Right lobe of liver (tissue), 6 donors: ENCODE results near the gene ANKLE2. TPM values are rescaled to one million over a fixed set of nuclear protein-coding genes. Genes with fewer than 3 reads are reported as not detected.
"Not testable (repeated sequence)": the region's sequence is repeated elsewhere in the genome, so short reads cannot be mapped to it uniquely, and the experiment has no call there.

Experiments used
- ATAC-seq, 4 donors: fragments of 200-7000 bp; cut with Tn5 transposase; one replicate each; pipeline ENCODE4 v1.9.1; 2020; ENCODE audit warnings: mild to moderate bottlenecking in 4 of 4, moderate library complexity in 4 of 4
- DNase-seq, 3 donors: peaks; one replicate each; pipeline ENCODE4 v3.0.0-alpha.2; 2020
- H3K27ac ChIP-seq, 3 donors: fragments of 200-600 bp; one replicate each; pipeline ENCODE4 v1.8.0; 2022
- H3K27me3 ChIP-seq, 2 donors: fragments of 200-600 bp; one replicate each; pipeline ENCODE4 v1.8.0; 2022
- H3K36me3 ChIP-seq, 4 donors: fragments of 200-600 bp; sonication (generic) in 1 of 4; one replicate each; pipeline versions ENCODE4 v1.5.1 to v1.8.0; 2017 to 2022; ENCODE audit warnings: control low read depth in 1 of 4
- H3K4me1 ChIP-seq, 4 donors: fragments of 200-600 bp; sonication (generic) in 1 of 4; one replicate each; pipeline versions ENCODE4 v1.5.1 to v1.8.0; 2017 to 2022; ENCODE audit warnings: control low read depth in 1 of 4
- H3K4me3 ChIP-seq, 3 donors: fragments of 200-600 bp; one replicate each; pipeline ENCODE4 v1.8.0; 2022
- H3K9me3 ChIP-seq, 4 donors: fragments of 200-600 bp; sonication (generic) in 1 of 4; one replicate each; pipeline versions ENCODE4 v1.5.1 to v1.8.0; 2017 to 2022; ENCODE audit warnings: control low read depth in 1 of 4
- CTCF ChIP-seq, 4 donors: fragments of 200-600 bp in 3 of 4; fragments of 450-650 bp in 1 of 4; IDR thresholded peaks; one replicate each; pipeline versions ENCODE4 v1.5.1 to v1.8.0; 2016 to 2022; ENCODE audit warnings: antibody characterized with exemption in 4 of 4, mild to moderate bottlenecking in 2 of 4
- POLR2A ChIP-seq: fragments of 450-650 bp; IDR thresholded peaks from one replicate; pipeline ENCODE4 v1.6.1; 2017; ENCODE audit warnings: antibody characterized with exemption, mild to moderate bottlenecking
- WGBS: methylation state at CpG from one replicate; pipeline ENCODE4 v1.1.6; 2018; ENCODE audit warnings: low coverage, low lambda C conversion rate; ENCODE audit not compliant: insufficient coverage; ENCODE audit errors: missing lambda C conversion rate; 5-methylcytosine and 5-hydroxymethylcytosine counted together
- intact Hi-C, 2 donors: fragments of 100-400 bp; cut with DNase I; formaldehyde crosslinking; loops; one replicate each; pipeline versions ENCODE4 v1.11.2 to v1.14.1; 2022
- total RNA-seq, 6 experiments: library from RNA; depleted of rRNA in 2 of 6; stranded (reverse); fragments of >200 nt in 2 of 6; fragmentation: NEBNext Ultra II Directional in 3 of 6; extraction: Animal tissue kit (Norgen Biotek cat#: 25700) in 3 of 6; gene quantifications; one replicate each; pipeline versions ENCODE4 v1.1.0 to v1.2.4, GENCODE V29; 2016 to 2023
- donor health status: DM: no; HTN: yes; CAD: no.
- donor health status: DM: no; HTN: no; CAD: no.
- donor health status: DM: no; HTN: no; CAD: no.
- donor health status: DM: no; HTN: yes; CAD: no.
- donor health status: DM: no; HTN: yes; CAD: no.

The ANKLE2 gene
- total RNA-seq, 6 experiments from 2014 or later: 13.9 to 25.1 (median 15.7) TPM

GRCh38 chr12:132698341-132698740 lies 63.3 kb downstream of the ANKLE2 start:
- DNase-seq: no peak
- H3K4me3 ChIP-seq: no peak overlapping the region
- intact Hi-C loops: no loop called here
- ATAC-seq: peak in 1 of 4 donors; percentile 4
- no peaks in the 10 kb centered on the region for H3K9me3 ChIP-seq
- peak overlapping the region in 1 of 3 donors; percentile 56 for H3K27ac ChIP-seq
- peaks cover 0 to 55% (median 26%) of the 10 kb centered on the region in 4 donors for H3K36me3 ChIP-seq
- H3K4me1 ChIP-seq: peaks cover 0 to 39% (median 7%) of the 10 kb centered on the region in 4 donors
- 76% methylated on average over 5 of the region's 5 CpGs for WGBS
- H3K27me3 ChIP-seq: no peaks in the 10 kb centered on the region
- TF ChIP-seq CTCF (IDR thresholded peaks at IDR 0.05): no peak
- no peak for TF ChIP-seq POLR2A

- 24% methylated on average over 8 of the region's 12 CpGs for WGBS
- no peaks in the 10 kb centered on the region for H3K27me3 ChIP-seq
- TF ChIP-seq POLR2A (no peak), CTCF (IDR thresholded peaks at IDR 0.05) (no peak)
- ATAC-seq (peak; percentile 92 to 99 (median 97)), DNase-seq (peak; percentile 62 to 89 (median 87))
- peaks cover 0 to 37% (median 7%) of the 10 kb centered on the region in 4 donors for H3K4me1 ChIP-seq
- no peak overlapping the region for H3K4me3 ChIP-seq
- intact Hi-C loops: no loop called here
- peaks cover 0 to 41% (median 20%) of the 10 kb centered on the region in 4 donors for H3K36me3 ChIP-seq
- H3K27ac ChIP-seq: peak overlapping the region in 1 of 3 donors; percentile 65
- H3K9me3 ChIP-seq: no peaks in the 10 kb centered on the region
These were observed 66.2 kb downstream of the ANKLE2 start for GRCh38 chr12:132695431-132695830.

GRCh38 chr12:132694888-132695287 lies 66.7 kb downstream of the ANKLE2 start:
- Histone ChIP-seq H3K4me1 (peaks cover 0 to 37% (median 9%) of the 10 kb centered on the region in 4 donors), H3K36me3 (peaks cover 0 to 44% (median 21%) of the 10 kb centered on the region in 4 donors), H3K27ac (peak overlapping the region in 1 of 3 donors; percentile 65)
- H3K9me3 ChIP-seq, ATAC-seq, H3K4me3 ChIP-seq, H3K27me3 ChIP-seq, intact Hi-C loops, DNase-seq: not testable (repeated sequence)
- WGBS: no CpG with 5 or more reads among the region's 3 CpGs

- H3K27me3 ChIP-seq, ATAC-seq, H3K4me3 ChIP-seq, DNase-seq, H3K9me3 ChIP-seq, intact Hi-C loops, H3K27ac ChIP-seq: not testable (repeated sequence)
- Histone ChIP-seq H3K36me3 (peaks cover 0 to 30% (median 11%) of the 10 kb centered on the region in 4 donors), H3K4me1 (peaks cover 0 to 23% (median 4%) of the 10 kb centered on the region in 4 donors)
- no CpG with 5 or more reads among the region's 3 CpGs for WGBS
These were observed 69.6 kb downstream of the ANKLE2 start for GRCh38 chr12:132692030-132692429.

- Histone ChIP-seq H3K9me3 (no peaks in the 10 kb centered on the region), H3K4me3 (no peak overlapping the region), H3K27ac (peak overlapping the region in 2 of 3 donors; percentile 34 to 64), H3K36me3 (peaks cover 0 to 16% (median 6%) of the 10 kb centered on the region in 4 donors), H3K4me1 (peaks cover 0 to 20% (median 9%) of the 10 kb centered on the region in 4 donors), H3K27me3 (no peaks in the 10 kb centered on the region)
- DNase-seq (no peak), ATAC-seq (no peak)
- TF ChIP-seq CTCF (IDR thresholded peaks at IDR 0.05) (no peak), POLR2A (no peak)
- 77% methylated on average over 8 of the region's 9 CpGs for WGBS
- intact Hi-C loops: no loop called here
These were observed 71.5 kb downstream of the ANKLE2 start for GRCh38 chr12:132690112-132690511.
